ENCODE measurements around the gene ZCCHC24. TPM values are rescaled to one million over a fixed set of nuclear protein-coding genes. Genes with fewer than 3 reads are reported as not detected.

ZCCHC24 gene
- total RNA-seq, 2 experiments from 2014 or later: 0.67 to 0.85 TPM

DNA sequence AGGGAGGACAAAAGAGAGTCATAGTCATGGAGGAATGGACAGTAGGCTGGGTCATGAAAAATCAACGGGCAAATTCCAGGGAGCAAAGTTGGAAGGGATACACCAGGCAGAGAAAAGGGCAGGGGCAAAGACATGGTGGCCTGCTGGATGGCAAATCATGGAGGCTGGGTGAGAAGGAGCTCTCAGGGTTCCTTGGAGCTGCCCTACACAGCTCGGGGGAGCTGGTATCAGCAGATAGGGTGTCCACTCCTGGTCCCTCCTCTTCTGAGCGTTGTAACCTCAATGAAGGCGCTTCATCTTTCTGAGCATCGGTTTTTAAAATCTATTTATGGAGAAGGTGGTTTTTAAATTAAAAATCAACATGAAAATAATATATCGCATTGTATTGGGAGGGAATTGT, 39.1 kb upstream of the ZCCHC24 start:
- TF ChIP-seq, protein P1, sequence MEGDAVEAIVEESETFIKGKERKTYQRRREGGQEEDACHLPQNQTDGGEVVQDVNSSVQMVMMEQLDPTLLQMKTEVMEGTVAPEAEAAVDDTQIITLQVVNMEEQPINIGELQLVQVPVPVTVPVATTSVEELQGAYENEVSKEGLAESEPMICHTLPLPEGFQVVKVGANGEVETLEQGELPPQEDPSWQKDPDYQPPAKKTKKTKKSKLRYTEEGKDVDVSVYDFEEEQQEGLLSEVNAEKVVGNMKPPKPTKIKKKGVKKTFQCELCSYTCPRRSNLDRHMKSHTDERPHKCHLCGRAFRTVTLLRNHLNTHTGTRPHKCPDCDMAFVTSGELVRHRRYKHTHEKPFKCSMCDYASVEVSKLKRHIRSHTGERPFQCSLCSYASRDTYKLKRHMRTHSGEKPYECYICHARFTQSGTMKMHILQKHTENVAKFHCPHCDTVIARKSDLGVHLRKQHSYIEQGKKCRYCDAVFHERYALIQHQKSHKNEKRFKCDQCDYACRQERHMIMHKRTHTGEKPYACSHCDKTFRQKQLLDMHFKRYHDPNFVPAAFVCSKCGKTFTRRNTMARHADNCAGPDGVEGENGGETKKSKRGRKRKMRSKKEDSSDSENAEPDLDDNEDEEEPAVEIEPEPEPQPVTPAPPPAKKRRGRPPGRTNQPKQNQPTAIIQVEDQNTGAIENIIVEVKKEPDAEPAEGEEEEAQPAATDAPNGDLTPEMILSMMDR (IDR thresholded peaks at IDR 0.05): no peak
- no peaks in the 10 kb centered on the region for H3K27me3 Mint-ChIP-seq
- H3K27me3 ChIP-seq (ENCODE audit: control insufficient read depth in 1 of 2, insufficient read depth in 2 of 2, low read length in 2 of 2): no peaks in the 10 kb centered on the region
- no peak overlapping the region for H3K4me3 Mint-ChIP-seq
- DNase-seq (no peak), ATAC-seq (ENCODE audit: poor library complexity) (no peak)
- H3K27ac ChIP-seq (ENCODE audit: low read depth in 1 of 2, low read length in 2 of 2): no peak overlapping the region
- ChIA-PET POLR2A (no interaction called here), CTCF (interaction anchor here (0.5 kb wide), 1 partner anchor 17 kb away, joined by 3 read pairs; no protein-coding TSS in a partner anchor)
- H3K36me3 Mint-ChIP-seq (ENCODE audit: low read depth): no peaks in the 10 kb centered on the region
- H3K27ac Mint-ChIP-seq: no peak overlapping the region
- H3K9me3 Mint-ChIP-seq: no peaks in the 10 kb centered on the region
- H3K4me3 ChIP-seq (ENCODE audit: low read length): no peak overlapping the region
- no peaks in the 10 kb centered on the region for H3K4me1 ChIP-seq (ENCODE audit: insufficient read depth, low read length)
- intact Hi-C loops (cut with DNase I, micrococcal nuclease): no loop called here
- H3K4me1 Mint-ChIP-seq (ENCODE audit: low read depth): no peaks in the 10 kb centered on the region
- no peaks in the 10 kb centered on the region for H3K36me3 ChIP-seq (ENCODE audit: insufficient read depth, low read length)
- H3K9me3 ChIP-seq (ENCODE audit: control insufficient read depth in 1 of 2, insufficient read depth in 1 of 2, low read length in 2 of 2): no peaks in the 10 kb centered on the region

DNA sequence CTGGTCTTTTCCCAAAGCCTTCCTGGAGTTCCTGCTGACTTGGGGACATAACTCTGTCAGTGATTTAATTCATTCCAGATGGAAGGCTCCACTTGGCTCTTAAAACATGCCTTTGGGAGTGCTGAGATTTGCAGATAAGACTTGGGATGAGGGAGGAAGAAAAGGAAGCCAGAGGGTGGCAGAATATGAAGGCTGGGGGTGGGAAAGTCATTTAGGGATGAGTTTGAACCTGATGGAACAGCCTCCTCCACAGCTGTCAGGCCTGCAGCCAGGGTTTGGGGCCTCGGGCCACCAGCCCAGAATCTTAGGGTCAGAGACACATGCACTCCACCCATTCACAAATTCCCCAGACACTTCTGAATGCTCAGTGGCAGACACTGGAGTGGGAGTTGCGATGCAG, 38.5 kb upstream of the ZCCHC24 start:
- POLR2A ChIA-PET: no interaction called here
- Histone ChIP-seq H3K36me3 (ENCODE audit: insufficient read depth, low read length) (no peaks in the 10 kb centered on the region), H3K4me1 (ENCODE audit: insufficient read depth, low read length) (no peaks in the 10 kb centered on the region), H3K9me3 (ENCODE audit: control insufficient read depth in 1 of 2, insufficient read depth in 1 of 2, low read length in 2 of 2) (no peaks in the 10 kb centered on the region), H3K27ac (ENCODE audit: low read depth in 1 of 2, low read length in 2 of 2) (no peak overlapping the region), H3K4me3 (ENCODE audit: low read length) (no peak overlapping the region), H3K27me3 (ENCODE audit: control insufficient read depth in 1 of 2, insufficient read depth in 2 of 2, low read length in 2 of 2) (peaks cover 0 to under 1% of the 10 kb centered on the region in 2 experiments)
- CTCF ChIA-PET: no interaction called here
- Mint-ChIP-seq H3K4me3 (no peak overlapping the region), H3K27ac (no peak overlapping the region), H3K4me1 (ENCODE audit: low read depth) (no peaks in the 10 kb centered on the region), H3K36me3 (ENCODE audit: low read depth) (no peaks in the 10 kb centered on the region), H3K27me3 (no peaks in the 10 kb centered on the region), H3K9me3 (no peaks in the 10 kb centered on the region)
- ATAC-seq (ENCODE audit: poor library complexity) (no peak), DNase-seq (no peak)
- intact Hi-C loops (cut with DNase I, micrococcal nuclease): no loop called here
- TF ChIP-seq, protein P1 (IDR thresholded peaks at IDR 0.05): no peak

DNA sequence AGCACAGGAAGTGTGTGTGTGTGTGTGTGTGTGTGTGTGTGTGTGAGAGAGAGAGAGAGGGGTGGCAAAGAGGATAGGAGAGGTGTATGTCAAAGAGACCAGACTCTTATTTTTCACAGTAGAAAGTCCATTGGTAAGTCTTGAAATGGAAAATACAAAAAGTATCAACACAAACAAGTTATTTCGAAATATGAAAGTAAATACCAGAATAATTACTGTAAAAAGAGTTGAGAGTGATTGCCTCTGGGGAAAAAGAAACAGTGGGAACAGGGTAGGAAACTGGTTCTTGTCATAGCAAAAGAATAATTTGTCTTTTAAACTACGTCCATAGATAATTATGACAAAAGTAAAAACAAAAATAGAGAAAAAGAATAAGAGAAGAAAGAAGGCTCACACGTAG, 37.9 kb upstream of the ZCCHC24 start:
- Mint-ChIP-seq H3K27ac (no peak overlapping the region), H3K9me3 (no peaks in the 10 kb centered on the region), H3K36me3 (ENCODE audit: low read depth) (no peaks in the 10 kb centered on the region), H3K4me1 (ENCODE audit: low read depth) (no peaks in the 10 kb centered on the region), H3K4me3 (no peak overlapping the region), H3K27me3 (no peaks in the 10 kb centered on the region)
- ChIA-PET CTCF (interaction anchor here (1.1 kb wide), 1 partner anchor 109 kb away, joined by 3 read pairs; no protein-coding TSS in a partner anchor), POLR2A (no interaction called here)
- no peak overlapping the region for H3K27ac ChIP-seq (ENCODE audit: low read depth in 1 of 2, low read length in 2 of 2)
- H3K4me3 ChIP-seq (ENCODE audit: low read length): no peak overlapping the region
- no peaks in the 10 kb centered on the region for H3K4me1 ChIP-seq (ENCODE audit: insufficient read depth, low read length)
- H3K9me3 ChIP-seq (ENCODE audit: control insufficient read depth in 1 of 2, insufficient read depth in 1 of 2, low read length in 2 of 2): no peaks in the 10 kb centered on the region
- TF ChIP-seq, protein P1 (IDR thresholded peaks at IDR 0.05): no peak
- DNase-seq (no peak), ATAC-seq (ENCODE audit: poor library complexity) (no peak)
- peaks cover 0 to 3% of the 10 kb centered on the region in 2 experiments for H3K27me3 ChIP-seq (ENCODE audit: control insufficient read depth in 1 of 2, insufficient read depth in 2 of 2, low read length in 2 of 2)
- no peaks in the 10 kb centered on the region for H3K36me3 ChIP-seq (ENCODE audit: insufficient read depth, low read length)
- intact Hi-C loops (cut with DNase I, micrococcal nuclease): no loop called here

Measured in CD4-positive, alpha-beta T cell (primary cell).